ENCODE data around the gene FLII.

The FLII gene

GRCh38 chr17:18213666-18214270, 44.8 kb downstream of the FLII start:
- DNase-seq = no peak

DNA sequence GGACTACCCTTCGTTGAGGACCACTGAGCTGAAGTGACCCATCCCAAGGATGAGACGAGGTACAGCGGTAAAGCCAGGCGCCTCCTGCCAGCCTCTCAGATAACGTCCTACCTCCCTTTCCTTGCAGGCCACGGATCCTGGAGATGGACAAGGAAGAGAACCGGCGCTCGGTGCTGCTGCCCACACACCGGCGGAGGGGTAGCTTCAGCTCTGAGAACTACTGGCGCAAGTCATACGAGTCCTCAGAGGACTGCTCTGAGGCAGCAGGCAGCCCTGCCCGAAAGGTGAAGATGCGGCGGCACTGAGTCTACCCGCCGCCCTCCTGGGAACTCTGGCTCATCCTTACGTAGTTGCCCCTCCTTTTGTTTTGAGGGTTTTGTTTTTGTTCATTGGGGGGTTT, 50.4 kb downstream of the FLII start:
- no peak for DNase-seq

DNA sequence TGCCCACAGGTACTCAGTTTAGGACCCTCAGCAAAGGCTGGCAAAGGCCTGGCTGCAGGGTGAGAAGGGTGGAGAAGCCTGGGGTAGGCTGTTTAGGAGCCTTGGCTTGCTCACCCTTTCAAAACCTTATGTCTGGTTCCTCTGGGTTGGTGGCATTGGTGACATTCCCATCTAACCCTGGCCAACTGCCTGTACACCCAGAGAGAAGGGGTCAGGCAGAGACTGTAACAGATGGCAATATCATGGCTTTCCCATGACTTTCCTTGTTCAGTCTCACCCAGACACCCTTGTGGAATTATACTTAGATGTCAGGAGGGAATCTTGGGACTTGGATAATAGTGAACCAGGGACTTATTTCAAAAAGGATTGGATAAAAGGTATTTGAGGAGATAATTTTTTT, 51.6 kb downstream of the FLII start:
- DNase-seq = no peak

DNA sequence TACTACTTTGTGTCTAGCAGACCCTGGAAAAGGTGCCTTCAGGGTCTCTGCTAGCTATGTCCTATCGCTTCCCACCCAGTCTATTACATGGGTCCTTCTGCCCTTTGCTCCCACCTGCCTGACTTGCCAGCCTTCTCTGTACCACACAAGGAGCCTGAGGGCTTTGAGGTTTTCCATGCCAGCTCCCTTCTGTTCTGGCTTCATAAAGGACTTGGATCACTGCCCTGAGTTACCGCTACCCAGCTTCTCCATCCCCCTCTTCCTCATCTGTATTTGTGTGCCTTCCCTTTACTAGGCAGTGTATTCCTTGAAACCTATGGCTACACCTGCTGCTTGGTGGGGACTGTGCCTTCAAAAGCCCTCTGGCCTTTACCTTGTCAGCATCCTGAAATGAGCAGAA, 52.7 kb downstream of the FLII start:
- no peak for DNase-seq

DNA sequence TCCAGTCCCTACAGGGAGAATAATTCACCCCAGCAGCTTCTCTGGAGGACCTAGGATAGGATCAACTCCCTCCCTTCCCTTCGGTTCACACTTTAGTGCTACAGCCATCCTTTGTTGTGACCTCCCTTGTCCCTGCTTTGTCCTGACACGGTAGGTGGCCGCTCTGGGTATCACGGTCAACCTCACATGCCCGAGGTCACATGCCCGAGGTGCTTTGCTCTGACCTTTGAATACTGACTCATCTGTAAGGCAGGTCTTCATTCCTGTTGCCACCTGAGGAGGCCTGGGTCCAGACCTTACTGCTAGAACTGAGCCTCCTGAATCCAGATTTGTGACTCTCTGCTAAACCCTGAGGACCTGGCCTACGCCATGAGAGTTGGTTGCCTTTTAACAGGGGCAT, 55.2 kb downstream of the FLII start:
- DNase-seq = no peak

DNA sequence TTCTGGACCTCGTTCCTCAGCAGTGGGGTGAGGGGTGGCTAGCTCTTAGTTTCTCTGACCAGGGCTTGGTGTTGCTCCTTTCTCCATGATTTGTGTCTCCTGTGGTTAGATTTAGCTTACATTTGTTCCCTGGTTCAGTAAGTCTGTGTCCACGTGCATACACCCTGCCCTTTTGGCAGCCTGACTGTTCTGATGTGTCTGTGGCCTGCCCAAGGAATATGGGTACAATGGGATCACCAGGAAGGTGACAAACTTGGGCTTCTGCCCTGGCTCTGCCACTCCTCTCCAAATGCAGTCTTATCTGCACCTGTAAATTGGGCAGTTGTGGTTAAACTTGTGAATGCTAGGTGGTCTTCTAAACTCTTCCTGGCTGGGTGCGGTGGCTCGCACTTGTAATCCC, 57.4 kb downstream of the FLII start:
- DNase-seq = no peak

GRCh38 chr17:18198530-18198929, 60.0 kb downstream of the FLII start:
- no peak for DNase-seq

GRCh38 chr17:18197535-18198194, 60.9 kb downstream of the FLII start:
- DNase-seq = no peak

DNA sequence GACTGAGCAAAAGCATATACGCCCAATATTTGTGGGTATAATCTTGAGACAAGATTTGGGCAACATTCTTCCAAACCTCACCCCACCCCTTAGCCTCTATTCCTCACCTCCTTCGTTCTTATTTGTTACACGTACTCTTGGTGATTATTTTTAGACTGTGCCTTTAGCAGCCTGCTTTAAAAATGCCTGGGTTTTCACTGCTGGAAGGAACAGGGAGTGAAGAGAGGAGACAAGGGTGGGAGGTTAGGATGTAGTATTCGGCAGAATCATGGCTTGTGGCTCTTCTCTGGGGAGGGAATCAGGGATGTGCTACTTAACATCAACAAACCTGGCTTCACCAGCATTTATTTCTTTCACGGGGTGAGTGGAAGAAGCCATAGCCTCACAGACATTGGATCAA, 63.3 kb downstream of the FLII start:
- no peak for DNase-seq
